Measurements from ENCODE around the gene TP53TG3D.
"Not testable (repeated sequence)": the region's sequence is repeated elsewhere in the genome, so short reads cannot be mapped to it uniquely, and the experiment has no call there.

TP53TG3D gene

GRCh38 chr16:32286193-32286592 is 33.1 kb downstream of the TP53TG3D start:
- H3K9ac ChIP-seq (ENCODE audit: low read length); H3K79me2 ChIP-seq (ENCODE audit: low read length); H3K27me3 ChIP-seq (replicated peaks; ENCODE audit: insufficient read depth, low read length); H4K20me1 ChIP-seq (ENCODE audit: insufficient read depth, low read length); H3K4me2 ChIP-seq (ENCODE audit: low read depth, low read length); DNase-seq; H2AFZ ChIP-seq (ENCODE audit: low read length); H3F3A ChIP-seq (ENCODE audit: insufficient read depth, low read length); H3K9me2 ChIP-seq (replicated peaks; ENCODE audit: insufficient read depth, low read length); H3K4me1 ChIP-seq (ENCODE audit: low read length); H3K4me3 ChIP-seq (ENCODE audit: low read length); H3K27ac ChIP-seq (ENCODE audit: low read length); H3K36me3 ChIP-seq (replicated peaks; ENCODE audit: insufficient read depth, low read length); H3K9me3 ChIP-seq (replicated peaks; ENCODE audit: insufficient read depth, low read length): not testable (repeated sequence)

GRCh38 chr16:32287743-32288142 is 34.7 kb downstream of the TP53TG3D start:
- H3K36me3 ChIP-seq (replicated peaks; ENCODE audit: insufficient read depth, low read length); H3K27me3 ChIP-seq (replicated peaks; ENCODE audit: insufficient read depth, low read length); H3F3A ChIP-seq (ENCODE audit: insufficient read depth, low read length); H2AFZ ChIP-seq (ENCODE audit: low read length); H3K79me2 ChIP-seq (ENCODE audit: low read length); H3K9ac ChIP-seq (ENCODE audit: low read length); H4K20me1 ChIP-seq (ENCODE audit: insufficient read depth, low read length); DNase-seq; H3K27ac ChIP-seq (ENCODE audit: low read length); H3K9me3 ChIP-seq (replicated peaks; ENCODE audit: insufficient read depth, low read length); H3K9me2 ChIP-seq (replicated peaks; ENCODE audit: insufficient read depth, low read length); H3K4me2 ChIP-seq (ENCODE audit: low read depth, low read length); H3K4me1 ChIP-seq (ENCODE audit: low read length); H3K4me3 ChIP-seq (ENCODE audit: low read length): not testable (repeated sequence)

GRCh38 chr16:32289197-32289596 is 36.1 kb downstream of the TP53TG3D start:
- H2AFZ ChIP-seq (ENCODE audit: low read length); H3K79me2 ChIP-seq (ENCODE audit: low read length); H3F3A ChIP-seq (ENCODE audit: insufficient read depth, low read length); H3K4me1 ChIP-seq (ENCODE audit: low read length); H3K4me2 ChIP-seq (ENCODE audit: low read depth, low read length); H3K27ac ChIP-seq (ENCODE audit: low read length); H3K4me3 ChIP-seq (ENCODE audit: low read length); H3K27me3 ChIP-seq (replicated peaks; ENCODE audit: insufficient read depth, low read length); DNase-seq; H3K9me3 ChIP-seq (replicated peaks; ENCODE audit: insufficient read depth, low read length); H4K20me1 ChIP-seq (ENCODE audit: insufficient read depth, low read length); H3K9ac ChIP-seq (ENCODE audit: low read length); H3K9me2 ChIP-seq (replicated peaks; ENCODE audit: insufficient read depth, low read length); H3K36me3 ChIP-seq (replicated peaks; ENCODE audit: insufficient read depth, low read length): not testable (repeated sequence)

- H3K79me2 ChIP-seq (ENCODE audit: low read length); H3K27me3 ChIP-seq (replicated peaks; ENCODE audit: insufficient read depth, low read length); H3K4me2 ChIP-seq (ENCODE audit: low read depth, low read length); H4K20me1 ChIP-seq (ENCODE audit: insufficient read depth, low read length); H3K9me3 ChIP-seq (replicated peaks; ENCODE audit: insufficient read depth, low read length); H2AFZ ChIP-seq (ENCODE audit: low read length); H3K9ac ChIP-seq (ENCODE audit: low read length); H3F3A ChIP-seq (ENCODE audit: insufficient read depth, low read length); H3K4me3 ChIP-seq (ENCODE audit: low read length); H3K27ac ChIP-seq (ENCODE audit: low read length); H3K9me2 ChIP-seq (replicated peaks; ENCODE audit: insufficient read depth, low read length); H3K36me3 ChIP-seq (replicated peaks; ENCODE audit: insufficient read depth, low read length); H3K4me1 ChIP-seq (ENCODE audit: low read length); DNase-seq: not testable (repeated sequence)
Observed at GRCh38 chr16:32302776-32303175, 49.7 kb downstream of the TP53TG3D start.

Measured in MM.1S (cell line).